SK-N-SH (cell line): Measurements from ENCODE around the gene PPDPF.

Experiments used
- CHD2 ChIP-seq: fragments of 150-350 bp; IDR thresholded peaks from 2 replicates; pipeline ENCODE4 v1.6.1; 2018; ENCODE audit warnings: low read length; ENCODE audit not compliant: partially characterized antibody
- ELF1 ChIP-seq: IDR thresholded peaks from 2 replicates; pipeline ENCODE4 v1.4.0; 2012
- EP300 ChIP-seq, 2 experiments: IDR thresholded peaks; 2 replicates each; pipeline versions ENCODE4 v1.4.0 to v1.6.1; 2012; ENCODE audit warnings: borderline replicate concordance in 1 of 2, low read depth in 1 of 2, low read length in 1 of 2
- EZH2phosphoT487 ChIP-seq: fragments of 200-600 bp; sonication (generic); IDR thresholded peaks from 2 replicates; pipeline ENCODE4 v1.6.1; 2017; ENCODE audit warnings: low read depth, mixed run types, mild to moderate bottlenecking, antibody characterized with exemption, moderate library complexity, borderline replicate concordance
- FOXM1 ChIP-seq: IDR thresholded peaks from 2 replicates; pipeline ENCODE4 v1.4.0; 2012; ENCODE audit warnings: low read depth, mild to moderate bottlenecking
- JUND ChIP-seq: IDR thresholded peaks from 2 replicates; pipeline ENCODE4 v1.4.0; 2012
- POLR2AphosphoS5 ChIP-seq: IDR thresholded peaks from 2 replicates; pipeline ENCODE4 v1.6.1; 2012; ENCODE audit warnings: low read depth, low read length
- RAD21 ChIP-seq: IDR thresholded peaks from 2 replicates; pipeline ENCODE4 v1.6.1; 2012; ENCODE audit warnings: mild to moderate bottlenecking, low read length
- RFX5 ChIP-seq: IDR thresholded peaks from 2 replicates; pipeline ENCODE4 v1.6.1; 2012; ENCODE audit warnings: mild to moderate bottlenecking, improper control_type of control experiment, low read length
- TEAD4 ChIP-seq: IDR thresholded peaks from 2 replicates; pipeline ENCODE4 v1.4.0; 2012; ENCODE audit warnings: mild to moderate bottlenecking, borderline replicate concordance; ENCODE audit not compliant: insufficient read depth
- TF ChIP-seq, protein P1 (sequence below): fragments of 200-600 bp; sonication (generic); IDR thresholded peaks from 2 replicates; pipeline ENCODE4 v1.6.1; 2017; ENCODE audit warnings: antibody characterized with exemption, mild to moderate bottlenecking, moderate library complexity
- TF ChIP-seq, protein P2 (sequence below): IDR thresholded peaks from 2 replicates; pipeline ENCODE4 v1.4.0; 2012; ENCODE audit warnings: low read depth, borderline replicate concordance
- TF ChIP-seq, protein P3 (sequence below): IDR thresholded peaks from 2 replicates; pipeline ENCODE4 v1.6.1; 2012; ENCODE audit warnings: mild to moderate bottlenecking, low read depth, low read length, moderate library complexity
- TF ChIP-seq, protein P4 (sequence below): IDR thresholded peaks from 2 replicates; pipeline ENCODE4 v1.4.0; 2012; ENCODE audit warnings: low read depth

DNA sequence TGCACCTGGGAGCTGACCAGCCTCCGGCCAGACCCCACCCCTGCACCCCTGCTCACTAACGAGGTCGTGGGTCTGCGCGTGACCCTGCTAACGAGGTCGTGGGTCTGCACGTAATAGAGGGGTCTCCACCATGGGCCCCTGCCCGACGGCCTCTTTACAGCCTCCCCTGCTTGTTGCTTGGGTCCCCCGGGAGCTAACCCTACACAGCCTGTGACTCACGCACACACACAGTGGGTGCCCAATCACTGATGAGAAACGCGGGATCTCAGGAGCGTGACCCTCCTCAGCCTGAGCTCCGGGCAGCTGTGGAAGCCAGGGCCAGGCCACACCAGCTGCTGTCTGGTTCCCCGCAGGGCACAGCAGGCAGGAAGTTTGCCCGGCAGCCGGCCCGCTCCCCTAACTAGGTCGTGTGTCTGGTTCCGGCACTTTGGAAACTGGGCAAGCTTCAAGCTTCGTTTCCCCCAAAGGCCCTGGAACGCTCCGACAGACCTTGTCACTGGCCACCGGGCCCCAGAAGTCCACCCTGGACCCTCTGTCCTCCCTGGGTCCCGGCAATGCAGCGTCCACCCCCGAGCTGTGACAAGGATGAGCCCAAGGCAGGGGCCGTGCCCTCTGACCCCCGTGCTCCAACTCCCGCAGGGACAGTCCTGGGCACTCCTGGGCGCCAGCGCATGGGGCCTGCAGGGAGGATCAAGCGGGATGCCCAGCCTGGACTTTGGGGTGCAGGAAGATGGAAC lies 15.8 kb downstream of the PPDPF start:
- TF ChIP-seq TEAD4 (no peak), EZH2phosphoT487 (no peak), CHD2 (no peak), RFX5 (no peak), ELF1 (no peak), JUND (no peak), RAD21 (0 out of 2 replicates have a peak, but pooled peaks have one; percentile 9), EP300 (IDR thresholded peaks at IDR 0.05; ENCODE audit: borderline replicate concordance in 1 of 2, low read depth in 1 of 2, low read length in 1 of 2) (peak in 1 of 2 experiments; percentile 41; a peak in 1 of 4 replicates), FOXM1 (no peak), POLR2AphosphoS5 (no peak)
- TF ChIP-seq, protein P1, sequence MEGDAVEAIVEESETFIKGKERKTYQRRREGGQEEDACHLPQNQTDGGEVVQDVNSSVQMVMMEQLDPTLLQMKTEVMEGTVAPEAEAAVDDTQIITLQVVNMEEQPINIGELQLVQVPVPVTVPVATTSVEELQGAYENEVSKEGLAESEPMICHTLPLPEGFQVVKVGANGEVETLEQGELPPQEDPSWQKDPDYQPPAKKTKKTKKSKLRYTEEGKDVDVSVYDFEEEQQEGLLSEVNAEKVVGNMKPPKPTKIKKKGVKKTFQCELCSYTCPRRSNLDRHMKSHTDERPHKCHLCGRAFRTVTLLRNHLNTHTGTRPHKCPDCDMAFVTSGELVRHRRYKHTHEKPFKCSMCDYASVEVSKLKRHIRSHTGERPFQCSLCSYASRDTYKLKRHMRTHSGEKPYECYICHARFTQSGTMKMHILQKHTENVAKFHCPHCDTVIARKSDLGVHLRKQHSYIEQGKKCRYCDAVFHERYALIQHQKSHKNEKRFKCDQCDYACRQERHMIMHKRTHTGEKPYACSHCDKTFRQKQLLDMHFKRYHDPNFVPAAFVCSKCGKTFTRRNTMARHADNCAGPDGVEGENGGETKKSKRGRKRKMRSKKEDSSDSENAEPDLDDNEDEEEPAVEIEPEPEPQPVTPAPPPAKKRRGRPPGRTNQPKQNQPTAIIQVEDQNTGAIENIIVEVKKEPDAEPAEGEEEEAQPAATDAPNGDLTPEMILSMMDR, result no peak
- TF ChIP-seq, protein P2, sequence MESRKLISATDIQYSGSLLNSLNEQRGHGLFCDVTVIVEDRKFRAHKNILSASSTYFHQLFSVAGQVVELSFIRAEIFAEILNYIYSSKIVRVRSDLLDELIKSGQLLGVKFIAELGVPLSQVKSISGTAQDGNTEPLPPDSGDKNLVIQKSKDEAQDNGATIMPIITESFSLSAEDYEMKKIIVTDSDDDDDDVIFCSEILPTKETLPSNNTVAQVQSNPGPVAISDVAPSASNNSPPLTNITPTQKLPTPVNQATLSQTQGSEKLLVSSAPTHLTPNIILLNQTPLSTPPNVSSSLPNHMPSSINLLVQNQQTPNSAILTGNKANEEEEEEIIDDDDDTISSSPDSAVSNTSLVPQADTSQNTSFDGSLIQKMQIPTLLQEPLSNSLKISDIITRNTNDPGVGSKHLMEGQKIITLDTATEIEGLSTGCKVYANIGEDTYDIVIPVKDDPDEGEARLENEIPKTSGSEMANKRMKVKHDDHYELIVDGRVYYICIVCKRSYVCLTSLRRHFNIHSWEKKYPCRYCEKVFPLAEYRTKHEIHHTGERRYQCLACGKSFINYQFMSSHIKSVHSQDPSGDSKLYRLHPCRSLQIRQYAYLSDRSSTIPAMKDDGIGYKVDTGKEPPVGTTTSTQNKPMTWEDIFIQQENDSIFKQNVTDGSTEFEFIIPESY, result no peak
- TF ChIP-seq, protein P3, sequence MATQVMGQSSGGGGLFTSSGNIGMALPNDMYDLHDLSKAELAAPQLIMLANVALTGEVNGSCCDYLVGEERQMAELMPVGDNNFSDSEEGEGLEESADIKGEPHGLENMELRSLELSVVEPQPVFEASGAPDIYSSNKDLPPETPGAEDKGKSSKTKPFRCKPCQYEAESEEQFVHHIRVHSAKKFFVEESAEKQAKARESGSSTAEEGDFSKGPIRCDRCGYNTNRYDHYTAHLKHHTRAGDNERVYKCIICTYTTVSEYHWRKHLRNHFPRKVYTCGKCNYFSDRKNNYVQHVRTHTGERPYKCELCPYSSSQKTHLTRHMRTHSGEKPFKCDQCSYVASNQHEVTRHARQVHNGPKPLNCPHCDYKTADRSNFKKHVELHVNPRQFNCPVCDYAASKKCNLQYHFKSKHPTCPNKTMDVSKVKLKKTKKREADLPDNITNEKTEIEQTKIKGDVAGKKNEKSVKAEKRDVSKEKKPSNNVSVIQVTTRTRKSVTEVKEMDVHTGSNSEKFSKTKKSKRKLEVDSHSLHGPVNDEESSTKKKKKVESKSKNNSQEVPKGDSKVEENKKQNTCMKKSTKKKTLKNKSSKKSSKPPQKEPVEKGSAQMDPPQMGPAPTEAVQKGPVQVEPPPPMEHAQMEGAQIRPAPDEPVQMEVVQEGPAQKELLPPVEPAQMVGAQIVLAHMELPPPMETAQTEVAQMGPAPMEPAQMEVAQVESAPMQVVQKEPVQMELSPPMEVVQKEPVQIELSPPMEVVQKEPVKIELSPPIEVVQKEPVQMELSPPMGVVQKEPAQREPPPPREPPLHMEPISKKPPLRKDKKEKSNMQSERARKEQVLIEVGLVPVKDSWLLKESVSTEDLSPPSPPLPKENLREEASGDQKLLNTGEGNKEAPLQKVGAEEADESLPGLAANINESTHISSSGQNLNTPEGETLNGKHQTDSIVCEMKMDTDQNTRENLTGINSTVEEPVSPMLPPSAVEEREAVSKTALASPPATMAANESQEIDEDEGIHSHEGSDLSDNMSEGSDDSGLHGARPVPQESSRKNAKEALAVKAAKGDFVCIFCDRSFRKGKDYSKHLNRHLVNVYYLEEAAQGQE, result no peak
- TF ChIP-seq, protein P4, sequence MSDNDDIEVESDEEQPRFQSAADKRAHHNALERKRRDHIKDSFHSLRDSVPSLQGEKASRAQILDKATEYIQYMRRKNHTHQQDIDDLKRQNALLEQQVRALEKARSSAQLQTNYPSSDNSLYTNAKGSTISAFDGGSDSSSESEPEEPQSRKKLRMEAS, result no peak
